Lower leg skin (tissue), 4 donors: ENCODE results near the gene MYOCOS. TPM values are rescaled to one million over a fixed set of nuclear protein-coding genes. Genes with fewer than 3 reads are reported as not detected.

Experiments used
- DNase-seq, 2 donors: peaks; one replicate each; pipeline ENCODE4 v3.0.0-alpha.2; 2019; ENCODE audit warnings: low spot score in 2 of 2
- H3K4me3 ChIP-seq: fragments of 200-600 bp; sonication (generic); 2 replicates; pipeline ENCODE4 v1.5.1; 2017; ENCODE audit warnings: mild to moderate bottlenecking, low read depth; ENCODE audit not compliant: poor library complexity, severe bottlenecking
- POLR2A ChIP-seq, 2 donors: fragments of 450-650 bp; IDR thresholded peaks; one replicate each; pipeline ENCODE4 v1.6.1; 2016 to 2017; ENCODE audit warnings: antibody characterized with exemption in 2 of 2, mild to moderate bottlenecking in 1 of 2, moderate library complexity in 1 of 2
- WGBS, 2 donors: methylation state at CpG; one replicate each; pipeline ENCODE4 v1.1.5; 2018; 5-methylcytosine and 5-hydroxymethylcytosine counted together
- intact Hi-C: fragments of 100-400 bp; cut with DNase I; formaldehyde crosslinking; loops from one replicate; pipeline ENCODE4 v1.15.0; 2023; ENCODE audit warnings: low total_unique reads
- total RNA-seq, 4 donors: library from RNA; depleted of rRNA; stranded (reverse); fragments of >200 nt; gene quantifications; one replicate each; pipeline ENCODE4 v1.1.0, GENCODE V29; 2016
- TF ChIP-seq, protein P1 (sequence below), 3 donors: fragments of 450-650 bp; IDR thresholded peaks; one replicate each; pipeline ENCODE4 v1.5.1; 2016; ENCODE audit warnings: antibody characterized with exemption in 3 of 3, mild to moderate bottlenecking in 3 of 3, moderate library complexity in 2 of 3

The MYOCOS gene
- total RNA-seq, 4 donors from 2014 or later = not detected

DNA sequence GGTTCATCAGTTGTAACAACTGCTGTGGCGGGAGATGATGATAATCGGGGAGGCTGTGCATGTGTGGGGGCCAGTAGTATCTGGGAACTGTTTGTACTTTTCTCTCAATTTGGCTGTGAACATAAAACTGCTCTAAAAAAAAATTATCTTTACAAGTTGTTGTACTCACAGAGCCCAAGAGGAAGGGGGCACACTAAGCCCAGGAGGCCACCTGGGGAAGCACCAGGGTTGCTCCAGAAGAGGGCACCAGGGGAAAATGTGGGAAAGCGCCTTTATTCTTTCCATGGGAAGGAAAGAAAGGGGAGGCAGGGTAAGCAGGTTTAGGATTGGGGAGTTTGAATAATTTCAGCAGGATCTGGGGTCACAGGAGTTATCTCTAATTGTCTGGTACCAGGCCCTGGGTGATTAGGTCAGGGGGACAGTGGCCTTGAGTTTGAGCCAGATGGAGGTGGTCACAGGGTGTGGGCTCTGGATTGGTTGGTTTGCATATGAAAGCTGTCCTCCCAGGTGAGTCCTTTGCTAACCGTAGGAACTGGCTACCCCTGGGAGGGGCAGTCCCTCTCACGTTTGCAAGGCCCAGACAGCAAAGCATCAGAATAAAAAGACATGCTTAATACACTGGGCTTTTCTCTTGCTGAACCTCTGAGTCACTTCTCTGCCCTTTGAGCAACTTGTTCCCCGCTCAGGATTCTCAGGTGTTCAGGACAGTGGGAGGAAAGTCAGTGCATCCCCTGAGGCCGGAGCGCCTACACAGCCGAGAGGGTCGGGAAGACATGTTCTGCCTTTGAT is 19.2 kb downstream of the MYOCOS start:
- WGBS, 2 donors = 63 to 69% methylated on average over 10 of the region's 10 CpGs
- intact Hi-C loops = no loop called here

DNA sequence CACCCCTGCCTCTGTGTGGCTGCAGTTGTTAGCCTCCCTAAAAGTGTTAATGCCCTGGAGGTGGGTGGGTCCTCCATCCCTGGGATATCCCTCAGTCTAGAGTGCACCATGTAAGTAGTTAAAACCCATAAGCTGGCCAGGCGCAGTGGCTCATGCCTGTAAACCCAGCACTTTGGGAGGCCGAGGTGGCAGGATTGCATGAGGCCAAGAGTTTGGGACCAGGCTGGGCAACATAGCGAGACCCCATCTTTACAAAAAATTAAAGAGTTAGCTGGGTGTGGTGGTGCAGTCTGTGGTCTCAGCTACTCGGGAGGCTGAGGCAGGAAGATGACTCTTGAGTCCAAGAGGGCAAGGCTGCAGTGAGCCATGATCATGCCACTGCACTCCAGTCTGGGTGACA is 20.2 kb downstream of the MYOCOS start:
- no peak overlapping the region for H3K4me3 ChIP-seq
- 86 to 90% methylated on average over 4 of the region's 4 CpGs for WGBS, 2 donors
- DNase-seq = no peak
- intact Hi-C loops = no loop called here
- TF ChIP-seq, protein P1, sequence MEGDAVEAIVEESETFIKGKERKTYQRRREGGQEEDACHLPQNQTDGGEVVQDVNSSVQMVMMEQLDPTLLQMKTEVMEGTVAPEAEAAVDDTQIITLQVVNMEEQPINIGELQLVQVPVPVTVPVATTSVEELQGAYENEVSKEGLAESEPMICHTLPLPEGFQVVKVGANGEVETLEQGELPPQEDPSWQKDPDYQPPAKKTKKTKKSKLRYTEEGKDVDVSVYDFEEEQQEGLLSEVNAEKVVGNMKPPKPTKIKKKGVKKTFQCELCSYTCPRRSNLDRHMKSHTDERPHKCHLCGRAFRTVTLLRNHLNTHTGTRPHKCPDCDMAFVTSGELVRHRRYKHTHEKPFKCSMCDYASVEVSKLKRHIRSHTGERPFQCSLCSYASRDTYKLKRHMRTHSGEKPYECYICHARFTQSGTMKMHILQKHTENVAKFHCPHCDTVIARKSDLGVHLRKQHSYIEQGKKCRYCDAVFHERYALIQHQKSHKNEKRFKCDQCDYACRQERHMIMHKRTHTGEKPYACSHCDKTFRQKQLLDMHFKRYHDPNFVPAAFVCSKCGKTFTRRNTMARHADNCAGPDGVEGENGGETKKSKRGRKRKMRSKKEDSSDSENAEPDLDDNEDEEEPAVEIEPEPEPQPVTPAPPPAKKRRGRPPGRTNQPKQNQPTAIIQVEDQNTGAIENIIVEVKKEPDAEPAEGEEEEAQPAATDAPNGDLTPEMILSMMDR (IDR thresholded peaks at IDR 0.05) = no peak

More for the DNA sequence above, 19.2 kb downstream of the MYOCOS start:
- TF ChIP-seq, protein P1 (IDR thresholded peaks at IDR 0.05) = no peak
- no peak for TF ChIP-seq POLR2A (IDR thresholded peaks at IDR 0.05)
- no peak for DNase-seq
- H3K4me3 ChIP-seq = no peak overlapping the region

DNA sequence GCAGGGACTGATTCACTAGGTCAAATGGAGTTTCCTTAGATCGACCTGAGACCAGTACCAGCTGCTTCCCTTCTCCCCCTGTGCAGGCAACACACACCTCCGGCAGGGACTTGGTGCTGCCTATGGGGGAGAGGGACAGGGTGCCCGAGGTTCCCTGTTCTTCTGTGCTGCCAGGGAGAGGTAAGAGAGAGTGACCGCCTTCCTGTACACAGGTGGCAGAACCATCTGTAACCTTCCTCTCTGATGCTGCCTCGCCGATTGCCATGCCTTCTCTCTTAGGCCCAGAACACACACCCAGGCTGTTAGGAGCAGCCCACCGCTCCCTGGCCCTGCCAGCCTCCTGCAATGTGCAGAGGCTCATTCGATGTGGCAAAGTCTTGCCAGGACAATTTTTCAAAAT is 21.1 kb downstream of the MYOCOS start:
- DNase-seq = no peak
- WGBS, 2 donors = 71 to 76% methylated on average over 8 of the region's 8 CpGs
- intact Hi-C loops = no loop called here

DNA sequence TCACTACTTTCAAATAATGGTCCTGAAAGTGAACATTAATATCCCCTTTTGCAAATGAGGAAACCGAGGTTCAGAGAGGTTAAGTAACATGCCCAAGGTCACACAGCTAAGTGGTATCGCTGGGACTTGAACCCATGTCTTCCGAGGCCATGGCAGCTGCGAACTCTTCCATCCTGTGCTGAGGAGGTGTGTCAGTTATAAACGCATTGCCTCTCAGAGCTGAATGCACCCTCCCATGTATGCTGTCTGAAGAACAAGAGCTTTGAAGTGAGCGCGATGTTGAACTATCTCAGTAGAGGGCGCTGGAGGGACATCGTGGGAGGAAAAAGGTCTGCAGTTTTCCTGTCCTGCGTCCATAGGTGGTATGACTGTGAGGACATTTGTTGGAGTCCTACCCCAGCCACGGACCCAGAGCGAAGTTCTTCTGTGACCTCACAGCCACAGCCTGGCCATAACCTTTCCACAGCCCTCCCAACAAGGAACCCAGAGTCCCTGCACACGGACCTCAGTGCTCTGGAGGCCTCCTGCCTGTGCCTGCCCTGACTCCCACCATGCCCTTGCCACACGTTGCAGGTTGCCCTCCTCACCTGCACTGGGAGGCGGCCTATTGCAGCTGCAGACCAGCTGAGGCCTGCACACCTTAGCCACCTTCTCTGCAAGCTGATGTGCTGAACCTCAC is 22.9 kb downstream of the MYOCOS start:
- TF ChIP-seq, protein P1 (IDR thresholded peaks at IDR 0.05) = peak in 1 of 3 donors; percentile 25
- no peak for TF ChIP-seq POLR2A (IDR thresholded peaks at IDR 0.05)
- intact Hi-C loops = loop anchor here (5.0 kb wide), 2 partner anchors 157 to 347 kb away; no protein-coding TSS in a partner anchor
- 15 to 18% methylated on average over 14 to 15 of the region's 15 CpGs for WGBS, 2 donors
- no peak overlapping the region for H3K4me3 ChIP-seq
- DNase-seq = peak; percentile 76 to 95

More for the DNA sequence above, 21.1 kb downstream of the MYOCOS start:
- H3K4me3 ChIP-seq = no peak overlapping the region
- TF ChIP-seq, protein P1 (IDR thresholded peaks at IDR 0.05) = no peak
- no peak for TF ChIP-seq POLR2A (IDR thresholded peaks at IDR 0.05)

DNA sequence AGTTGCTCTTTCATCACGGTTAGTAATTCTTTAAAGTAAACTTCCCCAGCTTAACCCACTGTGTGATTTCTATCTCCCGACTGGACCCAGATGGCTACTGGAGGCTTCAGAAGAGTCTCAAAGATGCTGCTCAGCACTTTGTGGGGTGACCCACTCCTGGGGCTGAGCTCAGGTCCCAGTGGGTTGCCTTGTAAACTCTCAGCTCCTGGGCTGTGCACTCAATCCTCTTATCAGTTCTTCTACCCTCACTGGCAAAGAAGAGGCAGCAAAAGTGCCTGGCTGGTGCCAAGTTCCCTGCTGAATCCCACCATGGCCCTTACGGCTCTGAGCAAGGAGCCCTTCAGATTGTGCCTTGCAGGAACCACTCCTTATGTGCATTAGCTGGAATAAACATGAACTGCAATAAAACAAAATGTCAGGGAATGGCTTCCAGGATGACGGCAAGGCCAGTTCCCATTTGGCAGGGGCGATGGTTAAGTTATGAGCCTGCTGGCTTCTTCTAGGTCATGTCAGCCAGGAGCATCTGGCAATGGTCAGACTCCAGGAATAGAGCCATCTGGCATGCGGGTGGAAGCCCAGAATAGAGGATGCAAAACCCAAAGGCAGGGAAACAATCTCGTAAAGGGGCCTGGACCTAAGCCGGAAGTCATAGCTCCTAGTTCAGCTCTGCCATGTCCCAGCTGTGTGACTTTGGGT is 23.7 kb downstream of the MYOCOS start:
- WGBS, 2 donors = 20 to 21% methylated on average over 8 of the region's 8 CpGs
- TF ChIP-seq POLR2A (IDR thresholded peaks at IDR 0.05) = no peak
- TF ChIP-seq, protein P1 (IDR thresholded peaks at IDR 0.05) = no peak
- intact Hi-C loops = loop anchor here (5.0 kb wide), 2 partner anchors 157 to 347 kb away; no protein-coding TSS in a partner anchor
- peak in 1 of 2 donors; percentile 49 for DNase-seq
- no peak overlapping the region for H3K4me3 ChIP-seq
